ENCODE results near the gene EEPD1. TPM values are rescaled to one million over a fixed set of nuclear protein-coding genes. Genes with fewer than 3 reads are reported as not detected.
A peak's percentile ranks its signal among the peaks of the same experiment; 100 is the strongest.

EEPD1 gene
- polyA plus RNA-seq, 2 of the 4 experiments (the other 2 are of a cell fraction) = 16.0 to 24.3 TPM

GRCh38 chr7:36314491-36314890, 161.4 kb downstream of the EEPD1 start:
- no peak overlapping the region for H3K4me2 ChIP-seq
- 90% methylated on average over 2 of the region's 2 CpGs for WGBS (ENCODE audit: missing lambda C conversion rate)
- TF ChIP-seq, protein P1, sequence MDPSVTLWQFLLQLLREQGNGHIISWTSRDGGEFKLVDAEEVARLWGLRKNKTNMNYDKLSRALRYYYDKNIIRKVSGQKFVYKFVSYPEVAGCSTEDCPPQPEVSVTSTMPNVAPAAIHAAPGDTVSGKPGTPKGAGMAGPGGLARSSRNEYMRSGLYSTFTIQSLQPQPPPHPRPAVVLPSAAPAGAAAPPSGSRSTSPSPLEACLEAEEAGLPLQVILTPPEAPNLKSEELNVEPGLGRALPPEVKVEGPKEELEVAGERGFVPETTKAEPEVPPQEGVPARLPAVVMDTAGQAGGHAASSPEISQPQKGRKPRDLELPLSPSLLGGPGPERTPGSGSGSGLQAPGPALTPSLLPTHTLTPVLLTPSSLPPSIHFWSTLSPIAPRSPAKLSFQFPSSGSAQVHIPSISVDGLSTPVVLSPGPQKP (IDR thresholded peaks at IDR 0.05; ENCODE audit: low read depth, low read length) = no peak
- TF ChIP-seq, protein P2, sequence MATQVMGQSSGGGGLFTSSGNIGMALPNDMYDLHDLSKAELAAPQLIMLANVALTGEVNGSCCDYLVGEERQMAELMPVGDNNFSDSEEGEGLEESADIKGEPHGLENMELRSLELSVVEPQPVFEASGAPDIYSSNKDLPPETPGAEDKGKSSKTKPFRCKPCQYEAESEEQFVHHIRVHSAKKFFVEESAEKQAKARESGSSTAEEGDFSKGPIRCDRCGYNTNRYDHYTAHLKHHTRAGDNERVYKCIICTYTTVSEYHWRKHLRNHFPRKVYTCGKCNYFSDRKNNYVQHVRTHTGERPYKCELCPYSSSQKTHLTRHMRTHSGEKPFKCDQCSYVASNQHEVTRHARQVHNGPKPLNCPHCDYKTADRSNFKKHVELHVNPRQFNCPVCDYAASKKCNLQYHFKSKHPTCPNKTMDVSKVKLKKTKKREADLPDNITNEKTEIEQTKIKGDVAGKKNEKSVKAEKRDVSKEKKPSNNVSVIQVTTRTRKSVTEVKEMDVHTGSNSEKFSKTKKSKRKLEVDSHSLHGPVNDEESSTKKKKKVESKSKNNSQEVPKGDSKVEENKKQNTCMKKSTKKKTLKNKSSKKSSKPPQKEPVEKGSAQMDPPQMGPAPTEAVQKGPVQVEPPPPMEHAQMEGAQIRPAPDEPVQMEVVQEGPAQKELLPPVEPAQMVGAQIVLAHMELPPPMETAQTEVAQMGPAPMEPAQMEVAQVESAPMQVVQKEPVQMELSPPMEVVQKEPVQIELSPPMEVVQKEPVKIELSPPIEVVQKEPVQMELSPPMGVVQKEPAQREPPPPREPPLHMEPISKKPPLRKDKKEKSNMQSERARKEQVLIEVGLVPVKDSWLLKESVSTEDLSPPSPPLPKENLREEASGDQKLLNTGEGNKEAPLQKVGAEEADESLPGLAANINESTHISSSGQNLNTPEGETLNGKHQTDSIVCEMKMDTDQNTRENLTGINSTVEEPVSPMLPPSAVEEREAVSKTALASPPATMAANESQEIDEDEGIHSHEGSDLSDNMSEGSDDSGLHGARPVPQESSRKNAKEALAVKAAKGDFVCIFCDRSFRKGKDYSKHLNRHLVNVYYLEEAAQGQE (IDR thresholded peaks at IDR 0.05) = no peak
- no peak for TF ChIP-seq HDAC2 (IDR thresholded peaks at IDR 0.05)
- TF ChIP-seq BHLHE40 (IDR thresholded peaks at IDR 0.05; ENCODE audit: low read depth, low read length) = no peak
- no peak for TF ChIP-seq TFCP2L1 (CRISPR knock-in tag; IDR thresholded peaks at IDR 0.05)
- no peak for TF ChIP-seq RFX5 (IDR thresholded peaks at IDR 0.05)
- TF ChIP-seq EHMT2 (IDR thresholded peaks at IDR 0.05; ENCODE audit: low read depth) = no peak
- TF ChIP-seq, protein P3, sequence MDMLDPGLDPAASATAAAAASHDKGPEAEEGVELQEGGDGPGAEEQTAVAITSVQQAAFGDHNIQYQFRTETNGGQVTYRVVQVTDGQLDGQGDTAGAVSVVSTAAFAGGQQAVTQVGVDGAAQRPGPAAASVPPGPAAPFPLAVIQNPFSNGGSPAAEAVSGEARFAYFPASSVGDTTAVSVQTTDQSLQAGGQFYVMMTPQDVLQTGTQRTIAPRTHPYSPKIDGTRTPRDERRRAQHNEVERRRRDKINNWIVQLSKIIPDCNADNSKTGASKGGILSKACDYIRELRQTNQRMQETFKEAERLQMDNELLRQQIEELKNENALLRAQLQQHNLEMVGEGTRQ (IDR thresholded peaks at IDR 0.05) = no peak
- TF ChIP-seq ZC3H11A (IDR thresholded peaks at IDR 0.05) = no peak
- TF ChIP-seq CEBPB (IDR thresholded peaks at IDR 0.05) = no peak
- no peak for TF ChIP-seq HEYL (CRISPR knock-in tag; IDR thresholded peaks at IDR 0.05)
- no peak for TF ChIP-seq MAFK (IDR thresholded peaks at IDR 0.05; ENCODE audit: partially characterized antibody)
- no peak for TF ChIP-seq CHD4 (IDR thresholded peaks at IDR 0.05; ENCODE audit: borderline replicate concordance)
- no peak for TF ChIP-seq MYC (IDR thresholded peaks at IDR 0.05; ENCODE audit: borderline replicate concordance, low read length)
- no peak for TF ChIP-seq NR3C1 (IDR thresholded peaks at IDR 0.05)
- no peak for TF ChIP-seq ZNF302 (CRISPR knock-in tag; IDR thresholded peaks at IDR 0.05)
- TF ChIP-seq POLR2AphosphoS2 (conservative IDR thresholded peaks at IDR 0.05; ENCODE audit: low read length) = no peak
- no peak for TF ChIP-seq PHF8 (IDR thresholded peaks at IDR 0.05; ENCODE audit: borderline replicate concordance, low read depth)
- CTCF ChIA-PET = interaction anchor here (1.0 to 10.8 kb wide), 6 partner anchors 12 to 338 kb away, joined by 3 to 131 read pairs (median 6); no protein-coding TSS in a partner anchor
- ATAC-seq = no peak
- H3K4me1 ChIP-seq = no peaks in the 10 kb centered on the region
- H3K27ac ChIP-seq = no peak overlapping the region
- H3K9me3 ChIP-seq = no peaks in the 10 kb centered on the region
- H3K4me3 ChIP-seq = no peak overlapping the region
- POLR2A ChIA-PET = no interaction called here
- no peak for DNase-seq (ENCODE audit: low read depth in 1 of 2, low spot score in 1 of 2)
- FAIRE-seq = no peak

DNA sequence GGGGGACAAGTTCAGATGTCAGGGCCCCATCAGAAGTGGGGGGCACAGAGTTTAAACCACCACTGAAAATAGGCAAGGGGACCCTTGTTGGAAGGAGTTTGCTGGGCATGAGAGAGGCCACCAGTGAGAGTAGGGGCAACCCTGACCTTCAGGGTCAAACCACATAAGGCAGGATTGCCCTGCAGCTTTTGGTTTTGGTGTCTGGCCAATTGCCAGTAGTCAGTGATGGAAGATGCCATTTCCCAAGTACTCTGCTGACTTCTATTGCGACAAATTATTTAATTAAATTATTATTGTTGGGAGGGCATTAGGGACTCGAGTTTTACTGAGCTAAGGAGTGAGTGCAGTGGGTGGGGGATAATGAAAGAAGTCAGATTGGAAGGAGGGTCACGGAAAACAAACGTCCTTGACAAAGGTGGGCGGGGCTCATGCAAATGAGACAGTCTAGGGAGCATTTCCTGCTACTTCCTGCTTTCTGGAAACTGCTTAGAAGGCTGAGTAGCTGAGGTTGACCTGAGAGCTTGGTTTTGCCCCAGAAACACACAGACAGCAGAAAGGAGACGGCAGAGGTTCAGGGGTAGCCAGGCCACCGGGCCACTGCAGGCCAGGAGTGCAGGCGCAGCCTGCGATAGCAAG, 162.4 kb downstream of the EEPD1 start:
- H3K4me1 ChIP-seq = no peaks in the 10 kb centered on the region
- no peak overlapping the region for H3K4me3 ChIP-seq
- no peak for FAIRE-seq
- DNase-seq (ENCODE audit: low read depth in 1 of 2, low spot score in 1 of 2) = peak in 1 of 2 experiments; percentile 14
- no peak overlapping the region for H3K4me2 ChIP-seq
- CTCF ChIA-PET = interaction anchor here (1.1 to 10.8 kb wide), 6 partner anchors 13 to 409 kb away, joined by 3 to 131 read pairs (median 44); no protein-coding TSS in a partner anchor
- H3K9me3 ChIP-seq = no peaks in the 10 kb centered on the region
- ATAC-seq = no peak
- TF ChIP-seq SMC3 (IDR thresholded peaks at IDR 0.05) (no peak), ZNF302 (CRISPR knock-in tag; IDR thresholded peaks at IDR 0.05) (no peak), HOXB13 (CRISPR knock-in tag; IDR thresholded peaks at IDR 0.05; ENCODE audit: low read depth) (no peak), CBX2 (IDR thresholded peaks at IDR 0.05; ENCODE audit: borderline replicate concordance, low read depth) (no peak), EHF (CRISPR knock-in tag; IDR thresholded peaks at IDR 0.05) (no peak), CTCF (IDR thresholded peaks at IDR 0.05) (no peak), JUN (IDR thresholded peaks at IDR 0.05) (no peak), ZFP36 (IDR thresholded peaks at IDR 0.05; ENCODE audit: borderline replicate concordance, partially characterized antibody) (no peak)
- POLR2A ChIA-PET = no interaction called here
- 72% methylated on average over 9 of the region's 9 CpGs for WGBS (ENCODE audit: missing lambda C conversion rate)
- H3K27ac ChIP-seq = no peak overlapping the region
